Parathyroid adenoma (tissue), 2 donors: Measurements from ENCODE around the gene TBC1D5.

ENCODE experiments used
- H2AFZ ChIP-seq: fragments of 300-600 bp; sonication (generic); one replicate; pipeline ENCODE4 v1.7.0; 2017; ENCODE audit warnings: antibody characterized with exemption, mild to moderate bottlenecking
- H3K27ac ChIP-seq: fragments of 300-600 bp; sonication (generic); one replicate; pipeline ENCODE4 v1.7.0; 2017
- H3K27me3 ChIP-seq: fragments of 300-600 bp; sonication (generic); one replicate; pipeline ENCODE4 v1.7.0; 2017; ENCODE audit warnings: low read length; ENCODE audit not compliant: control insufficient read depth, insufficient read depth
- H3K36me3 ChIP-seq: fragments of 300-600 bp; sonication (generic); one replicate; pipeline ENCODE4 v1.7.0; 2017; ENCODE audit warnings: low read length; ENCODE audit not compliant: control insufficient read depth, insufficient read depth
- H3K4me1 ChIP-seq: fragments of 300-600 bp; sonication (generic); one replicate; pipeline ENCODE4 v1.7.0; 2017; ENCODE audit warnings: control low read depth
- H3K4me2 ChIP-seq: fragments of 300-600 bp; sonication (generic); one replicate; pipeline ENCODE4 v1.7.0; 2017; ENCODE audit warnings: low read length
- H3K4me3 ChIP-seq: fragments of 300-600 bp; sonication (generic); one replicate; pipeline ENCODE4 v1.7.0; 2017; ENCODE audit warnings: low read depth, low read length
- H3K79me2 ChIP-seq: fragments of 300-600 bp; sonication (generic); one replicate; pipeline ENCODE4 v1.7.0; 2017; ENCODE audit warnings: control low read depth
- H3K9ac ChIP-seq: fragments of 300-600 bp; sonication (generic); one replicate; pipeline ENCODE4 v1.7.0; 2017; ENCODE audit warnings: mild to moderate bottlenecking
- H3K9me3 ChIP-seq: fragments of 300-600 bp; sonication (generic); one replicate; pipeline ENCODE4 v1.7.0; 2017; ENCODE audit warnings: low read length; ENCODE audit not compliant: control insufficient read depth
- TF ChIP-seq, protein P1 (sequence below): fragments of 300-600 bp; sonication (generic); IDR thresholded peaks from one replicate; pipeline ENCODE4 v1.7.0; 2017; ENCODE audit warnings: antibody characterized with exemption, mild to moderate bottlenecking
- donor health status: primary hyperparathyroidism.

Gene TBC1D5

DNA sequence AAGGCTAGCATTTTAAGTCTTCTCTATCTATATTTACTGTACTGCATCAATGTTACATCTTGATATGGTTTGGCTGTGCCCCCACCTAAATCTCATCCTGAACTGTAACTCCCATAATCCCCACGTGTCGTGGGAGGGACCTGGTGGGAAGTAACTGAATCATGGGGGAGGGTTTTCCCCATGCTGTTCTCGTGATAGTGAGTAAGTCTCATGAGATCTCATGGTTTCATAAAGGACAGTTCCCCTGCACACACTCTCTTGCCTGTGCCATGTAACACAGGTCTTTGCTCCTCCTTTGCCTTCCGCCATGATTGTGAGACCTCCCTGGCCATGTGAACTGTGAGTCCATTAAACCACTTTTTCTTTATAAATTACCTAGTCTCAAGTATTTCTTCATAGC lies 161.5 kb downstream of the TBC1D5 start:
- H3K4me2 ChIP-seq, result no peak overlapping the region
- no peaks in the 10 kb centered on the region for H3K79me2 ChIP-seq
- no peaks in the 10 kb centered on the region for H3K9me3 ChIP-seq
- TF ChIP-seq, protein P1, sequence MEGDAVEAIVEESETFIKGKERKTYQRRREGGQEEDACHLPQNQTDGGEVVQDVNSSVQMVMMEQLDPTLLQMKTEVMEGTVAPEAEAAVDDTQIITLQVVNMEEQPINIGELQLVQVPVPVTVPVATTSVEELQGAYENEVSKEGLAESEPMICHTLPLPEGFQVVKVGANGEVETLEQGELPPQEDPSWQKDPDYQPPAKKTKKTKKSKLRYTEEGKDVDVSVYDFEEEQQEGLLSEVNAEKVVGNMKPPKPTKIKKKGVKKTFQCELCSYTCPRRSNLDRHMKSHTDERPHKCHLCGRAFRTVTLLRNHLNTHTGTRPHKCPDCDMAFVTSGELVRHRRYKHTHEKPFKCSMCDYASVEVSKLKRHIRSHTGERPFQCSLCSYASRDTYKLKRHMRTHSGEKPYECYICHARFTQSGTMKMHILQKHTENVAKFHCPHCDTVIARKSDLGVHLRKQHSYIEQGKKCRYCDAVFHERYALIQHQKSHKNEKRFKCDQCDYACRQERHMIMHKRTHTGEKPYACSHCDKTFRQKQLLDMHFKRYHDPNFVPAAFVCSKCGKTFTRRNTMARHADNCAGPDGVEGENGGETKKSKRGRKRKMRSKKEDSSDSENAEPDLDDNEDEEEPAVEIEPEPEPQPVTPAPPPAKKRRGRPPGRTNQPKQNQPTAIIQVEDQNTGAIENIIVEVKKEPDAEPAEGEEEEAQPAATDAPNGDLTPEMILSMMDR, result no peak
- H3K36me3 ChIP-seq, result no peaks in the 10 kb centered on the region
- no peak overlapping the region for H3K4me3 ChIP-seq
- H2AFZ ChIP-seq, result no peak overlapping the region
- H3K4me1 ChIP-seq, result no peaks in the 10 kb centered on the region
- no peak overlapping the region for H3K9ac ChIP-seq
- H3K27me3 ChIP-seq, result no peaks in the 10 kb centered on the region
- H3K27ac ChIP-seq, result no peak overlapping the region

DNA sequence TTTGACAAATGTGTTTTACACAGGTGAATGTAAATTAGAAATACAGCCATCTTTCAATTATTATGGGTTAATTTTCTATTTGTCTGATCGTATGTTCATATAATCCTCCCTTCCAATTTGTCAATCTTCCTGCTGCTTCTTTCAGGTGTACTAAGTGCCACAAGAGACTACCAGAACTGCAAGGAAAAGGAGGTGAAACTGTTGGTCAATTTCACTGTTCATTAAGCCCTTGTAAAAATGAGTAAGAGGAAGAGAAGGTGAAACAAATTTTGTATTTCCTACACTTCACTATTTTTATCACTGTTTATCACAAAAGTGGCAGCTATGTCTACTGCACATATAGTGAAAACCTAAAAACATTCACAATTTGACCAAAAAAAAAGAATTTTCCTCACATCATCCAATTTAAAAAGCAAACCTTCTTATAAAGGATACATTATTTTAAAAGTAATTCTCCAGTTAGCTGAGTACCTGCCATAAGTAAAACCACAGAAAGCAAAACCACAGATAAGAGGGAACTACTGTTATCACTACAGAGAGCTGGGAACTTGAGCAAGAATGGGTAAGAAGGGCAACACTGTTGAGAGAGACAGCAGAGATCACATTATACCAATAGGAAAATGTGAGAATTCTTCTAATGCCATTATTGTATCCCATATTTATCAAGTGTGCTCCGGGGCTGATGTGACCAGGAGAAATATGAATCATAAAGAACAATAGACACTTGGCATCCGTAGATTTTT lies 163.0 kb downstream of the TBC1D5 start:
- no peak overlapping the region for H3K4me3 ChIP-seq
- no peaks in the 10 kb centered on the region for H3K36me3 ChIP-seq
- TF ChIP-seq, protein P1, result no peak
- H3K4me2 ChIP-seq, result no peak overlapping the region
- H3K9ac ChIP-seq, result no peak overlapping the region
- no peaks in the 10 kb centered on the region for H3K27me3 ChIP-seq
- no peaks in the 10 kb centered on the region for H3K9me3 ChIP-seq
- no peaks in the 10 kb centered on the region for H3K4me1 ChIP-seq
- H2AFZ ChIP-seq, result no peak overlapping the region
- no peaks in the 10 kb centered on the region for H3K79me2 ChIP-seq
- H3K27ac ChIP-seq, result no peak overlapping the region

DNA sequence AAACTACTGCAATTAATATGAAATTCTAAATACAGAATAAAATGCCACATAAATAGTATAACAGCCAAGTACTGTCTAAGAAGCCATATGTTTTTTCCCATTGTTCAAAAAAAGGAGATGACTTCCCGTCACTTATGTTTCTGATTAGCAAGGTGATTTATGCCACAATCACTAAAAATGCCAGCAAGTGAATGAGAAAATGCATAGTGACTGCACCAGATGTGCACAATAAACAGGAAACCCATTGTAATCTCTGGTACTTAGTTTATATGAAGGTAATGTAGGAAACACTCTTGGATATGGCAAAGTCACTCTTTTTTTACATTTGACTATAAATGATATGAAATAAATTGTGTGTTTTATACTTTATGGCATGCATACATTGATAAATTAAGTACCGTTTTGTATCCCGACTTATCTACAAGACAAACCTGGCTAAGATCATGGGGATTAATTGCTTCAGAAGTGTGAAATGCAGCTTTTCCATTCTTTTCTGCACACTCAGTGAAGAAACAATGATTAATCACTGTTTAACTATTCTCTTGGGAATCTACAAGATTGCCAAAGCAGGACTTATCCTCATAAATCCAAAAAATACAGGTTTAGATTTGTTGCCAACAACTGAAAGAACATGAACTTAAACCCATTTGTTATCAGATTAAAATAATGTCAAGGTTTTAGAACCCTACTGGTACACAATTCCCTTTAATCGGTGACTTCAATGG lies 164.5 kb downstream of the TBC1D5 start:
- Histone ChIP-seq H3K27ac (no peak overlapping the region), H3K9me3 (no peaks in the 10 kb centered on the region)
- TF ChIP-seq, protein P1, result no peak

DNA sequence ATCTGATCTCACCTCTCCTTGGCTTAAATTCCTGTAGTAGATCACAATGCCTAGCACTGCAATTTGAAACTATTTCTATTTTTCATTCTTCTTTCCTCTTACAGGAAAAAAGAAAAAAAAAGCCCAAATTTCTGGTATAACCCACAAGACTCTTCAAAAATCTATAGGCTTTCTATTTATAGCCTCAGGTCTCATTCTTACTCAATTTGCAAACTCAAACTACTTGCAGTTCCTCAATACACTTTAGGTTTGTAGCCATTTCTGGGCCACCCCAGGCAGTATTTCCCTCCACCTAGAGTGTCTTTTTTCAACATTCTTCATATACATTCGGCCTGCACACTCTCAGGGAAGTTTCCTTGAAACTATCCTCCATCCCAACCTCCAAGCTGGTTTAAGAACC lies 169.0 kb downstream of the TBC1D5 start:
- Histone ChIP-seq H3K9ac (no peak overlapping the region), H2AFZ (no peak overlapping the region), H3K79me2 (no peaks in the 10 kb centered on the region), H3K4me2 (no peak overlapping the region), H3K36me3 (no peaks in the 10 kb centered on the region), H3K27me3 (no peaks in the 10 kb centered on the region), H3K27ac (no peak overlapping the region), H3K9me3 (no peaks in the 10 kb centered on the region), H3K4me1 (peaks cover 4% of the 10 kb centered on the region), H3K4me3 (no peak overlapping the region)
- TF ChIP-seq, protein P1, result no peak

More for the DNA sequence above, 164.5 kb downstream of the TBC1D5 start:
- Histone ChIP-seq H2AFZ (no peak overlapping the region), H3K36me3 (no peaks in the 10 kb centered on the region), H3K4me1 (no peaks in the 10 kb centered on the region), H3K79me2 (no peaks in the 10 kb centered on the region), H3K9ac (no peak overlapping the region), H3K4me2 (no peak overlapping the region), H3K4me3 (no peak overlapping the region), H3K27me3 (no peaks in the 10 kb centered on the region)
